Glomerular visceral epithelial cell (primary cell): ENCODE results near the gene NDUFAF5.

Source experiments
- DNase-seq: peaks from one replicate; pipeline ENCODE4 v3.0.0-alpha.2; 2016; ENCODE audit errors: extremely low spot score

Gene NDUFAF5

GRCh38 chr20:13870170-13870748 is 85.4 kb downstream of the NDUFAF5 start:
- DNase-seq = no peak
